Measurements from ENCODE around the gene SRRM4. TPM values are rescaled to one million over a fixed set of nuclear protein-coding genes. Genes with fewer than 3 reads are reported as not detected.

Gene SRRM4
- total and polyA plus RNA-seq, 2 donors (not counting 1 experiment from before 2014, with no cell fraction given): not detected

- Histone ChIP-seq H3K4me2 (ENCODE audit: extremely low read depth, insufficient read depth, low read length) (no peak overlapping the region), H3K4me3 (replicated peaks in 1 of 4; ENCODE audit: control extremely low read depth in 1 of 4, insufficient read depth in 1 of 4, low read depth in 3 of 4, low read length in 4 of 4) (no peak overlapping the region), H3K79me2 (ENCODE audit: control insufficient read depth, insufficient read depth, low read length) (no peaks in the 10 kb centered on the region), H3K36me3 (ENCODE audit: control insufficient read depth, insufficient read depth, low read length) (no peaks in the 10 kb centered on the region), H3K9ac (ENCODE audit: insufficient read depth, low read length) (no peak overlapping the region), H3K27ac (ENCODE audit: insufficient read depth, low read length) (no peak overlapping the region), H3K27me3 (ENCODE audit: control insufficient read depth, insufficient read depth, low read length) (no peaks in the 10 kb centered on the region), H4K20me1 (ENCODE audit: control insufficient read depth, extremely low read depth, insufficient read depth, low read length) (no peaks in the 10 kb centered on the region), H3K4me1 (ENCODE audit: control insufficient read depth, extremely low read depth, insufficient read depth, low read length) (no peaks in the 10 kb centered on the region), H2AFZ (ENCODE audit: low read length) (no peak overlapping the region), H3K9me3 (ENCODE audit: control insufficient read depth, insufficient read depth, low read depth, low read length) (no peaks in the 10 kb centered on the region)
- TF ChIP-seq CTCF (conservative IDR thresholded peaks at IDR 0.05 in 1 of 2, IDR thresholded peaks at IDR 0.05 in 1 of 2; ENCODE audit: low read depth in 1 of 2, low read length in 2 of 2) (no peak), EZH2 (IDR thresholded peaks at IDR 0.05; ENCODE audit: low read length, missing control alignments) (no peak)
- no peak for DNase-seq (ENCODE audit: low read depth in 2 of 2)
Observed at GRCh38 chr12:119008691-119009221, 27.4 kb downstream of the SRRM4 start.

- H3K4me3 ChIP-seq (replicated peaks in 1 of 4; ENCODE audit: control extremely low read depth in 1 of 4, insufficient read depth in 1 of 4, low read depth in 3 of 4, low read length in 4 of 4): no peak overlapping the region
- TF ChIP-seq EZH2 (IDR thresholded peaks at IDR 0.05; ENCODE audit: low read length, missing control alignments) (no peak), CTCF (conservative IDR thresholded peaks at IDR 0.05 in 1 of 2, IDR thresholded peaks at IDR 0.05 in 1 of 2; ENCODE audit: low read depth in 1 of 2, low read length in 2 of 2) (no peak)
- no peak overlapping the region for H2AFZ ChIP-seq (ENCODE audit: low read length)
- no peaks in the 10 kb centered on the region for H3K4me1 ChIP-seq (ENCODE audit: control insufficient read depth, extremely low read depth, insufficient read depth, low read length)
- H3K27ac ChIP-seq (ENCODE audit: insufficient read depth, low read length): no peak overlapping the region
- H3K4me2 ChIP-seq (ENCODE audit: extremely low read depth, insufficient read depth, low read length): no peak overlapping the region
- no peaks in the 10 kb centered on the region for H4K20me1 ChIP-seq (ENCODE audit: control insufficient read depth, extremely low read depth, insufficient read depth, low read length)
- H3K9me3 ChIP-seq (ENCODE audit: control insufficient read depth, insufficient read depth, low read depth, low read length): no peaks in the 10 kb centered on the region
- no peak overlapping the region for H3K9ac ChIP-seq (ENCODE audit: insufficient read depth, low read length)
- DNase-seq (ENCODE audit: low read depth in 2 of 2): no peak
- no peaks in the 10 kb centered on the region for H3K79me2 ChIP-seq (ENCODE audit: control insufficient read depth, insufficient read depth, low read length)
- H3K36me3 ChIP-seq (ENCODE audit: control insufficient read depth, insufficient read depth, low read length): no peaks in the 10 kb centered on the region
- no peaks in the 10 kb centered on the region for H3K27me3 ChIP-seq (ENCODE audit: control insufficient read depth, insufficient read depth, low read length)
Observed at GRCh38 chr12:119011231-119011630, 29.9 kb downstream of the SRRM4 start.

- Histone ChIP-seq H4K20me1 (ENCODE audit: control insufficient read depth, extremely low read depth, insufficient read depth, low read length) (no peaks in the 10 kb centered on the region), H3K9ac (ENCODE audit: insufficient read depth, low read length) (no peak overlapping the region), H3K9me3 (ENCODE audit: control insufficient read depth, insufficient read depth, low read depth, low read length) (no peaks in the 10 kb centered on the region), H3K27ac (ENCODE audit: insufficient read depth, low read length) (no peak overlapping the region), H3K36me3 (ENCODE audit: control insufficient read depth, insufficient read depth, low read length) (no peaks in the 10 kb centered on the region), H3K4me1 (ENCODE audit: control insufficient read depth, extremely low read depth, insufficient read depth, low read length) (no peaks in the 10 kb centered on the region), H2AFZ (ENCODE audit: low read length) (no peak overlapping the region), H3K79me2 (ENCODE audit: control insufficient read depth, insufficient read depth, low read length) (no peaks in the 10 kb centered on the region), H3K27me3 (ENCODE audit: control insufficient read depth, insufficient read depth, low read length) (no peaks in the 10 kb centered on the region), H3K4me3 (replicated peaks in 1 of 4; ENCODE audit: control extremely low read depth in 1 of 4, insufficient read depth in 1 of 4, low read depth in 3 of 4, low read length in 4 of 4) (no peak overlapping the region), H3K4me2 (ENCODE audit: extremely low read depth, insufficient read depth, low read length) (no peak overlapping the region)
- no peak for DNase-seq (ENCODE audit: low read depth in 2 of 2)
- no peak for TF ChIP-seq EZH2 (IDR thresholded peaks at IDR 0.05; ENCODE audit: low read length, missing control alignments)
- no peak for TF ChIP-seq CTCF (conservative IDR thresholded peaks at IDR 0.05 in 1 of 2, IDR thresholded peaks at IDR 0.05 in 1 of 2; ENCODE audit: low read depth in 1 of 2, low read length in 2 of 2)
Observed at GRCh38 chr12:119012179-119012578, 30.8 kb downstream of the SRRM4 start.
